Measurements from ENCODE around the gene KAT7.

DNA sequence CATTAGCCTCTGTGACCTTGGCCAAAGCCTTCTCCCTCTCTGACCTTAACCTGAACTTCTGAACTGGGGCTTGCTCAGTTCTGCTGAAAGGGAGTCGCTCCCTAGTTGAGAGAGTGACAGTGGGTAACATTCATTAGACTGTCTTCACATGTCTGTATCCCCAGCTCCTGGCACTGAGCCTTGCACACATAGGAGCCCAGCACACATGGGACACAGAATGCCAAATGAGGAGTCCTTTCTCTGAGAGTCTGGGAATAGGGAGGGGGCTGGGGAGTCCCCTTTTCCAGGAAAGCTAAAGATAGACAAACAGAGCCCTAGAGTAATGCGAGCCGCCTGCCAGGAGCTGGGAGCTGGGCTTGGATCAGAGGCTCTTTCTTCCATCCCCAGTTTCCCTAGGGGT lies 56.8 kb downstream of the KAT7 start:
- no peak for TF ChIP-seq POLR2A (IDR thresholded peaks at IDR 0.05; ENCODE audit: low read length)
- no peak for TF ChIP-seq GATA1 (IDR thresholded peaks at IDR 0.05; ENCODE audit: low read depth, low read length)

Data from erythroblast (primary cell).